ENCODE measurements around the gene TPK1.

DNA sequence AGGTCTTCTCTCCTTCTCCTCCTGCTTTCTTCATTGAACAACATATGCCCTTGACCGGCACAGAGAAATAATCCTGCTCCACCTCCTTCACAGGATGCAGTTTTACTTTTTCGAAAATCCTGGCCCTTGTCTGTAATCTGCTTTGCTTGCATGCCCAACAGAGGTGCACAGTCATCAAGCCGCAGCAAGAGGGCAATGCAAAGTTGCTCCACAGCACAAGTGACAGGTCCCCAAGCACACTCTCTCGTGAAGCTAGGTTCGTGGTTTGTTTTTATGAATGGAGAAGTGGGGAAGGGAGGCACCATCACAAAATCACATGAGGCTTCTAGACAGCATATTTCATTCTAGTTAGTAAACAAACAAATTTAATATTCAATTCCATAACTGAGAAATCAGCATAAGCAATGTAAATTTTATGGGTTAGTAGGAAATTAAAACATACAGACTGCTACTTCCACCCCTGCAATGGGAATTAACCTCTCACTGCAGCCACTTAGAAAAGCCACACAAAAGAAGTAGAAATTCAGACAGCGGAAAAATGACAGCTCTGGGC lies 178.8 kb downstream of the TPK1 start:
- TF ChIP-seq POLR2AphosphoS5 (IDR thresholded peaks at IDR 0.05; ENCODE audit: low read depth, low read length), result no peak
- TF ChIP-seq SIN3A (IDR thresholded peaks at IDR 0.05; ENCODE audit: borderline replicate concordance, insufficient read depth, low read depth, low read length), result no peak
- TF ChIP-seq, protein P1, sequence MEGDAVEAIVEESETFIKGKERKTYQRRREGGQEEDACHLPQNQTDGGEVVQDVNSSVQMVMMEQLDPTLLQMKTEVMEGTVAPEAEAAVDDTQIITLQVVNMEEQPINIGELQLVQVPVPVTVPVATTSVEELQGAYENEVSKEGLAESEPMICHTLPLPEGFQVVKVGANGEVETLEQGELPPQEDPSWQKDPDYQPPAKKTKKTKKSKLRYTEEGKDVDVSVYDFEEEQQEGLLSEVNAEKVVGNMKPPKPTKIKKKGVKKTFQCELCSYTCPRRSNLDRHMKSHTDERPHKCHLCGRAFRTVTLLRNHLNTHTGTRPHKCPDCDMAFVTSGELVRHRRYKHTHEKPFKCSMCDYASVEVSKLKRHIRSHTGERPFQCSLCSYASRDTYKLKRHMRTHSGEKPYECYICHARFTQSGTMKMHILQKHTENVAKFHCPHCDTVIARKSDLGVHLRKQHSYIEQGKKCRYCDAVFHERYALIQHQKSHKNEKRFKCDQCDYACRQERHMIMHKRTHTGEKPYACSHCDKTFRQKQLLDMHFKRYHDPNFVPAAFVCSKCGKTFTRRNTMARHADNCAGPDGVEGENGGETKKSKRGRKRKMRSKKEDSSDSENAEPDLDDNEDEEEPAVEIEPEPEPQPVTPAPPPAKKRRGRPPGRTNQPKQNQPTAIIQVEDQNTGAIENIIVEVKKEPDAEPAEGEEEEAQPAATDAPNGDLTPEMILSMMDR (IDR thresholded peaks at IDR 0.05), result no peak
- TF ChIP-seq TCF7L2 (IDR thresholded peaks at IDR 0.05; ENCODE audit: low read depth, low read length), result no peak

Data from Panc1 (cell line).